HG03565 (cell line): ENCODE data around the gene MTCP1.

Experiments used
- ATAC-seq: cut with Tn5 transposase; IDR thresholded peaks from one replicate; pipeline ENCODE4 v1.9.1; 2021; ENCODE audit warnings: mild to moderate bottlenecking, moderate library complexity; ENCODE audit not compliant: unreplicated experiment

MTCP1 gene, protein sequence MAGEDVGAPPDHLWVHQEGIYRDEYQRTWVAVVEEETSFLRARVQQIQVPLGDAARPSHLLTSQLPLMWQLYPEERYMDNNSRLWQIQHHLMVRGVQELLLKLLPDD

GRCh38 chrX:155070975-155071693 is at the start of gene MTCP1, which contains the start of the genes BRCC3 and CMC4:
MTCP1 (minus strand) TSS chrX:155071136; CDS start chrX:155066010, 5,126 bp downstream.
BRCC3 (plus strand) TSS chrX:155071508; CDS start chrX:155071528, 20 bp downstream.
CMC4 (minus strand) TSS chrX:155071136; CDS start chrX:155064023, 7,113 bp downstream.
- ATAC-seq = peak; percentile 76

DNA sequence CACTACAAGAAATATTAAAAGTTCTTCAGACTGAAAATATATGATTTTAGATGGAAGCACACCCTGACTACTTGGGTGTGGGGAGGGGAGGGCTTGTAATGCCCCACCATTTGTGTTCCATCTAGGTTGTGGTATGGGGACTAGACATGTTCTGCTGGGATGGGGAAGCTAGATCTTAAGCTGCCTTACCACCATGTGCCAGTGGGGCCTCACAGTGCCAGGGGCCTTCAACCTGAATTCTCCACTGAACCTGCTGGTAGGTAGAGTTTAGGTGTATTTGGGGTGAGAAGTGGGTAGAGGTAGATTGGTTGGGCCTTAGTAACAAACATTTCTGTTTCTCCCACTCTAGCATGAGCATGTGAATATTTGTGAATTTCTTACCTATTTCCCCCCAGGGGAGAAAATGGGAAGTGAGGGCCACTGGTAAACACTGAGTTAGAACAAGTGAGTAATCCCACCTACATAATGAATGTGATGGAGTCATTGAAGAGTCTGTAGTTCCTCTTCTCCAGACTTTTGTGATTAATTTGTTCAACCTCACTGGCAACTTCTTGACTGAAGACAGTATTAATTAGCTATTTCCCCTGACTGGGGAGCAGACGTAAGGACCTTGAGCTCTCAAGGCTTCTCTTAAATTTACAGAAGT is 44.4 kb upstream of the MTCP1 start:
- ATAC-seq = no peak

DNA sequence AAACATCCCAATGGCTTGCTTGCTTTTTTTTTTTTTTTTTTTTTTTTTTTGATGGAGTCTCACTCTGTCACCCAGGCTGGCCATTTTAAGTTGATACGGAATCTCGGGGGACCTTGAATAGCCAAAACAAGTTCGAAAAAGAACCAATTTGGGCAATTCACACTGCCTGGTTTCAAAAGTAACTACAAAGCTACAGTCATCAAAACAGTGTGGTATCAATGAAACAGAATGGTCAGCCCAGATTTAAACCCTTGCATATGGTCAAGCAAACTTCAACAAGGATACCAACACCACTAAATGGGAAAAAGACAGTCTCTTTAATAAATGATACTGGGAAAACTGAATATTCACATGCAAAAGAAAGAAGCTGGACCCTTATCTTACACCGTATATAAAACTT is 42.2 kb upstream of the MTCP1 start:
- ATAC-seq = no peak

- no peak for ATAC-seq
Measured at GRCh38 chrX:155112171-155112570, 41.2 kb upstream of the MTCP1 start.

GRCh38 chrX:155108427-155108826 is 37.5 kb upstream of the MTCP1 start:
- ATAC-seq = no peak

DNA sequence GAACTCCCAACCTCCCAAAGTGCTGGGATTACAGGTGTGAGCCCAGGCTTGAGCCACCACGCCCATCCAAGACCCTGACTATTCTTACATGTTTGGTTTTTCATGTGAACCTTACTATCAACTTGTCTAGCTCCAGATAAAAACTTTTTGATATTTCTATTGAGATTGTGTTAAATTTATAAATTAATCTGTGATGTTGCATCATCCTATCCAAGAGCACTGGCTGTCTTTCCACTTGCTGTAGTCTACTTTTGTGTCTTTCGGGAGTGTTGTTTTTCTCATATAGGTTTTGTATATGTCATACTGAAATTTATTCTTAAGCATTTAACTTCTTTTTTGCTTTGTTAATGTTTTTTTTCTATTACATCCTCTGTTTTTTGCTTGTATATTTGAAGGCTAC is 35.0 kb upstream of the MTCP1 start:
- no peak for ATAC-seq

GRCh38 chrX:155094468-155095061 is 23.6 kb upstream of the MTCP1 start:
- ATAC-seq = no peak

- no peak for ATAC-seq
Measured at GRCh38 chrX:155086961-155087735, 16.2 kb upstream of the MTCP1 start.

GRCh38 chrX:155086202-155086840 is 15.4 kb upstream of the MTCP1 start:
- no peak for ATAC-seq

GRCh38 chrX:155071694-155072280 is 851 bp upstream of the MTCP1 start:
- ATAC-seq = no peak

DNA sequence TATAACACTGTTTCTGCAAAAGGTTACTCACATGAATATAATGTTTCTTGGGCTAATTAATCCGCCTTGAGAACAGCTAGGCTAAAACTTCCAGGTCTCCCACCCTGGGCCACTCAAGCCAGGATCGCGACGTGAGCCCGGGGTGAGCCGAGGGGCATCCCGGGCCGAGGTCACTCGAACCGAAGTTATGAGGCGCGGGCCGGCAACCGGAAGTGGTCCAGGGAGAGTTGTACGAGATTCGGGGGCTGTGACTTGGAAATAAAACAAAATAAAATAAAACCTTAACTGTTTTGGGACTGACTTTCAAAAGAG is 317 bp downstream of the MTCP1 start:
- ATAC-seq = peak; percentile 9

DNA sequence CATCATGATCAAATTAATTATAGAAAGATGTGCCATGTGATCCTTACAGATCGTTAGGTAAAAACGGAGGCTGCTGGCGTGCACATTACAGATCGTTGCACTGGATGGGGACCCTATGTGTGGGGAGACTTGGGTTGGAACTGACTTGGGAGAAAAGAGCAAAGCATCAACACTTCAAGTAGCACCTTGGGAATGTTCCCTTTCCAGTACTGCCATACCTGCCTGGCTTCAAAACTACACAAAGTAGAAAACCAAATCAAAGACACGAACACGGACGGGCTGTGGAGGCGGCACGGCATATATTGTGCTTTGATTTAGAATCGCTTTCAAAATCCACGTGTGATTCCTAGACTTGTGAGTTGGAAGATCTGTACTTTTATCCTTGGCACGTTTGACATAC is 898 bp downstream of the MTCP1 start:
- no peak for ATAC-seq

GRCh38 chrX:155069414-155069813 is 1.5 kb downstream of the MTCP1 start:
- no peak for ATAC-seq

GRCh38 chrX:155068165-155068564 is 2.8 kb downstream of the MTCP1 start:
- no peak for ATAC-seq

DNA sequence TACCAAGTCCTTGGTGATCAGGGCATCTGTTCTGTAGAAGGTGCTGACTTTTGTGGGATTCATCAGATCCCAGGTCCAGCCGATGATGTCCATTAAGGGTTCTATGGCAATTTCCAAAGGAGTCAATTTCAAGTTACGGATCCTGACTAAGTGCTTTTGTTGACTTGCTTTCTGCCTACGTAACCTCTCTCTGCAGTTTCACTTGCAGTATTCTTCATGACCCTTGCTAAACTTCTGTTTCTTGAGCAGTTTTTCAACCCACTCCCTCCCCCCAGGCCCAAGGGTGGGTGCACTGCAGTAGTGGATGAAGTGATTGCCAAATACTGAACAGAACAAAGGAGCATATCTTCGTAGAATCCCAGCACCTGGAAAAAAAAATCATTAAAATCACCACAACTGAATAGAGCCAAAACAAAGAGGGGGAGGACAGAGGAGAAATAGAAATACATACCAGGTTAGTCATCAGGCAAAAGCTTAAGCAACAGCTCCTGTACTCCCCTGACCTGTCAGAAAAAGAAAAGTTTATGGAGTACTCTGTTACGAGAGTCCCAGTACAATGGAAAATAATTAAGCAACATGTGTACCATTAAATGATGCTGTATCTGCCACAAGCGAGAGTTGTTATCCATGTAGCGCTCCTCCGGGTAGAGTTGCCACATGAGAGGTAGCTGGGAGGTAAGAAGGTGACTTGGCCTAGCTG is 5.8 kb downstream of the MTCP1 start:
- ATAC-seq = no peak

DNA sequence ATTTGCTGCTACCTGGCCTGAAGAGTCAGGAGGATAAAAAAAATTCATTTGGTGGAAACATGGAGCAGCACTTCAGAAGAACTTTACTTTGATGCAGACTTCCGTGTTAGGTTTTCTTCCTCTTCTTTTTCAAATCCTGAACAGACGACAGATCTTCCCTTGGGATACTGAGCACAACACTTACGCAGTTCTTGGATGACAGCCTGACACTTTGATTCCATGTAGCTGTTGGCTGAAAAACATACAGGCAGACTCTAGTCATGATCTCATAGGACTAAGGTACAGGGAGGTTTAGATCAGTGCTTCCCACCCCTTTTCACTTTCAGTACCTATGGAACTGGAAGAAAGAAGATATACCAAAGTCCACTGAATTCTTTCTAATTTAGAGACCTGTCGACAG is 9.2 kb downstream of the MTCP1 start:
- ATAC-seq = no peak

GRCh38 chrX:155056877-155057792 is 13.8 kb downstream of the MTCP1 start:
- no peak for ATAC-seq

GRCh38 chrX:155056471-155056870 is 14.5 kb downstream of the MTCP1 start:
- ATAC-seq = no peak

DNA sequence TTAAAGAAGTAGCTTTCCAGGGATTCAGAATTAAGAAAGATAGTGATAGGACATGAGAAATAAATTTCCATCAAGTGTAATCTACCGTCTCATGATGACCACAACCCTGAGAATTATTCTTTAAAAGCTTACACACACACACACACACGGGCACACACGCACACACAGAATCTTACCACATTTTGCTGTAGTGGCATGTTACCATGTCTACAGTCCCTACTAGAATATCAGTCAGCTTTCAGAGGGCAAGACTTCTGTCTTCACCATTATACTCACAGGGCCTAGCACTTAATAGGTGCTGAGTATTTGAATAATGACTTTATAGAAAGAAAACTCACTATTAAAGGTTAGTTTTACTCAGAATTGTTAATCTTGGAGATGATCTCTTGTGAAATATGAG is 15.4 kb downstream of the MTCP1 start:
- ATAC-seq = no peak
